CD14-positive monocyte (primary cell): ENCODE measurements around the gene HMCN1. TPM values are rescaled to one million over a fixed set of nuclear protein-coding genes. Genes with fewer than 3 reads are reported as not detected.

ENCODE experiments used
- DNase-seq, 3 donors: peaks; one replicate each; pipeline ENCODE4 v3.0.0-alpha.2; 2011 to 2022
- H2AFZ ChIP-seq: 2 replicates; pipeline ENCODE4 v1.6.0; 2012; ENCODE audit warnings: mild to moderate bottlenecking, low read depth, low read length, inconsistent platforms; ENCODE audit not compliant: insufficient read depth, poor library complexity, severe bottlenecking
- H3K27ac ChIP-seq, 2 donors: 1 replicate in 1 of 2; 2 replicates in 1 of 2; pipeline ENCODE4 v1.5.1; 2012 to 2013; ENCODE audit warnings: low read length in 2 of 2, control low read depth in 1 of 2, inconsistent platforms in 1 of 2, low read depth in 1 of 2, mild to moderate bottlenecking in 1 of 2
- H3K27me3 ChIP-seq, 2 donors: one replicate each; pipeline versions ENCODE4 v1.6.0 to v1.6.1; 2011 to 2013; ENCODE audit warnings: low read length in 2 of 2; ENCODE audit not compliant: control insufficient read depth in 2 of 2, insufficient read depth in 2 of 2
- H3K36me3 ChIP-seq, 2 donors: replicated peaks in 1 of 2; 1 replicate in 1 of 2; 2 replicates in 1 of 2; pipeline versions ENCODE4 v1.5.1 to v1.6.1; 2012 to 2013; ENCODE audit warnings: low read length in 2 of 2, control low read depth in 1 of 2, inconsistent platforms in 1 of 2, mild to moderate bottlenecking in 1 of 2; ENCODE audit not compliant: insufficient read depth in 2 of 2, control insufficient read depth in 1 of 2
- H3K4me1 ChIP-seq, 2 donors: 1 replicate in 1 of 2; 2 replicates in 1 of 2; pipeline versions ENCODE4 v1.5.1 to v1.6.1; 2012 to 2013; ENCODE audit warnings: low read length in 2 of 2, control low read depth in 1 of 2, inconsistent platforms in 1 of 2, mild to moderate bottlenecking in 1 of 2, moderate library complexity in 1 of 2; ENCODE audit not compliant: insufficient read depth in 2 of 2, control insufficient read depth in 1 of 2
- H3K4me2 ChIP-seq: replicated peaks from 2 replicates; pipeline ENCODE3; 2012; ENCODE audit warnings: low read length, moderate library complexity, mild to moderate bottlenecking; ENCODE audit not compliant: poor library complexity, severe bottlenecking; ENCODE audit errors: extremely low read depth
- H3K4me3 ChIP-seq, 3 experiments: fragments of 200-600 bp in 1 of 3; sonication (generic) in 1 of 3; replicated peaks in 1 of 3; 1 replicate in 2 of 3; 2 replicates in 1 of 3; pipeline ENCODE4 v1.5.1; 2011 to 2013; ENCODE audit warnings: low read length in 3 of 3, mild to moderate bottlenecking in 3 of 3, control low read depth in 2 of 3, low read depth in 2 of 3, inconsistent platforms in 1 of 3, moderate library complexity in 1 of 3
- H3K79me2 ChIP-seq: 2 replicates; pipeline ENCODE4 v1.6.0; 2012; ENCODE audit warnings: mild to moderate bottlenecking, control low read depth, inconsistent platforms, low read length, moderate library complexity; ENCODE audit not compliant: insufficient read depth
- H3K9ac ChIP-seq: 2 replicates; pipeline ENCODE4 v1.6.0; 2017; ENCODE audit warnings: low read length, mild to moderate bottlenecking; ENCODE audit not compliant: insufficient read depth, poor library complexity, severe bottlenecking
- H3K9me3 ChIP-seq, 2 donors: replicated peaks in 1 of 2; 1 replicate in 1 of 2; 2 replicates in 1 of 2; pipeline versions ENCODE4 v1.5.1 to v1.6.1; 2012 to 2013; ENCODE audit warnings: low read length in 2 of 2, control low read depth in 1 of 2; ENCODE audit not compliant: control insufficient read depth in 1 of 2, insufficient read depth in 1 of 2
- H4K20me1 ChIP-seq: 2 replicates; pipeline ENCODE4 v1.6.0; 2012; ENCODE audit warnings: mild to moderate bottlenecking, low read length, control low read depth, moderate library complexity; ENCODE audit not compliant: insufficient read depth
- H3K27ac Mint-ChIP-seq, 7 donors: one replicate each; pipeline ENCODE4 v1.8.0; 2020; ENCODE audit warnings: mild to moderate bottlenecking in 7 of 7, mixed read lengths in 7 of 7, moderate library complexity in 6 of 7, inconsistent platforms in 2 of 7
- H3K27me3 Mint-ChIP-seq, 3 donors: one replicate each; pipeline ENCODE4 v1.8.0; 2021 to 2022; ENCODE audit warnings: low read depth in 3 of 3, mild to moderate bottlenecking in 3 of 3, mixed read lengths in 3 of 3, moderate library complexity in 3 of 3, inconsistent platforms in 1 of 3
- H3K36me3 Mint-ChIP-seq, 2 donors: one replicate each; pipeline ENCODE4 v1.8.0; 2020; ENCODE audit warnings: mixed read lengths in 2 of 2, inconsistent platforms in 1 of 2, mild to moderate bottlenecking in 1 of 2
- H3K4me1 Mint-ChIP-seq: one replicate; pipeline ENCODE4 v1.8.0; 2020; ENCODE audit warnings: mild to moderate bottlenecking, mixed read lengths
- H3K4me3 Mint-ChIP-seq, 2 donors: one replicate each; pipeline ENCODE4 v1.8.0; 2020; ENCODE audit warnings: mild to moderate bottlenecking in 2 of 2, mixed read lengths in 2 of 2, moderate library complexity in 1 of 2
- H3K9me3 Mint-ChIP-seq, 7 donors: one replicate each; pipeline ENCODE4 v1.8.0; 2020 to 2022; ENCODE audit warnings: mixed read lengths in 7 of 7, mild to moderate bottlenecking in 6 of 7, moderate library complexity in 6 of 7, inconsistent platforms in 2 of 7
- WGBS: methylation state at CpG from one replicate; pipeline ENCODE4 v1.1.5; 2013; ENCODE audit warnings: missing lambda C conversion rate; ENCODE audit not compliant: insufficient coverage; 5-methylcytosine and 5-hydroxymethylcytosine counted together
- intact Hi-C, 2 donors: fragments of 100-400 bp; cut with micrococcal nuclease; formaldehyde crosslinking; loops; one replicate each; pipeline versions ENCODE4 v1.15.0 to v1.15.1; 2023
- polyA plus RNA-seq, 3 donors: library from polyadenylated mRNA; depleted of rRNA in 1 of 3; unstranded in 2 of 3; stranded (reverse) in 1 of 3; fragments of 300-500 nt in 2 of 3; fragments of >200 nt in 1 of 3; fragmentation: Illumina TruSeq in 2 of 3; gene quantifications; 1 replicate in 2 of 3; 2 replicates in 1 of 3; pipeline ENCODE4 v1.2.3, GENCODE V29; 2012 to 2021
- TF ChIP-seq, protein P1 (sequence below): fragments of 200-600 bp; IDR thresholded peaks from one replicate; pipeline ENCODE4 v1.8.0; 2022; ENCODE audit warnings: antibody characterized with exemption, mild to moderate bottlenecking

HMCN1 gene
- polyA plus RNA-seq, 3 donors = not detected

DNA sequence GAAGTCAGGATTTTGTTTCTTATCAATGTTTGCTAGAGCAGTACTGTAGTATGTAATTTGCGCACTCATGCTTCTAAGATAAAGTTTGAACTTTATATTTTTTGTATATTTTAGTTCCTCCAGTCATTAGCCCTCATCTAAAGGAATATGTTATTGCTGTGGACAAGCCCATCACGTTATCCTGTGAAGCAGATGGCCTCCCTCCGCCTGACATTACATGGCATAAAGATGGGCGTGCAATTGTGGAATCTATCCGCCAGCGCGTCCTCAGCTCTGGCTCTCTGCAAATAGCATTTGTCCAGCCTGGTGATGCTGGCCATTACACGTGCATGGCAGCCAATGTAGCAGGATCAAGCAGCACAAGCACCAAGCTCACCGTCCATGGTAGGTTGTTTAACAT is 388.6 kb downstream of the HMCN1 start:
- Histone ChIP-seq H3K4me1 (no peaks in the 10 kb centered on the region), H3K79me2 (no peaks in the 10 kb centered on the region), H3K36me3 (no peaks in the 10 kb centered on the region), H3K4me3 (no peak overlapping the region), H4K20me1 (no peaks in the 10 kb centered on the region), H2AFZ (no peak overlapping the region), H3K9ac (no peak overlapping the region), H3K9me3 (no peaks in the 10 kb centered on the region), H3K4me2 (no peak overlapping the region), H3K27ac (no peak overlapping the region), H3K27me3 (no peaks in the 10 kb centered on the region)
- H3K36me3 Mint-ChIP-seq = no peaks in the 10 kb centered on the region
- H3K27me3 Mint-ChIP-seq = peaks cover 1 to 6% (median 3%) of the 10 kb centered on the region in 3 donors
- no peak overlapping the region for H3K27ac Mint-ChIP-seq
- 100% methylated on average over 6 of the region's 9 CpGs for whole genome bisulfite sequencing
- no peak for DNase-seq
- peaks cover 0 to 2% (median 1%) of the 10 kb centered on the region in 7 donors for H3K9me3 Mint-ChIP-seq
- H3K4me3 Mint-ChIP-seq = no peak overlapping the region
- H3K4me1 Mint-ChIP-seq = no peaks in the 10 kb centered on the region
- TF ChIP-seq, protein P1, sequence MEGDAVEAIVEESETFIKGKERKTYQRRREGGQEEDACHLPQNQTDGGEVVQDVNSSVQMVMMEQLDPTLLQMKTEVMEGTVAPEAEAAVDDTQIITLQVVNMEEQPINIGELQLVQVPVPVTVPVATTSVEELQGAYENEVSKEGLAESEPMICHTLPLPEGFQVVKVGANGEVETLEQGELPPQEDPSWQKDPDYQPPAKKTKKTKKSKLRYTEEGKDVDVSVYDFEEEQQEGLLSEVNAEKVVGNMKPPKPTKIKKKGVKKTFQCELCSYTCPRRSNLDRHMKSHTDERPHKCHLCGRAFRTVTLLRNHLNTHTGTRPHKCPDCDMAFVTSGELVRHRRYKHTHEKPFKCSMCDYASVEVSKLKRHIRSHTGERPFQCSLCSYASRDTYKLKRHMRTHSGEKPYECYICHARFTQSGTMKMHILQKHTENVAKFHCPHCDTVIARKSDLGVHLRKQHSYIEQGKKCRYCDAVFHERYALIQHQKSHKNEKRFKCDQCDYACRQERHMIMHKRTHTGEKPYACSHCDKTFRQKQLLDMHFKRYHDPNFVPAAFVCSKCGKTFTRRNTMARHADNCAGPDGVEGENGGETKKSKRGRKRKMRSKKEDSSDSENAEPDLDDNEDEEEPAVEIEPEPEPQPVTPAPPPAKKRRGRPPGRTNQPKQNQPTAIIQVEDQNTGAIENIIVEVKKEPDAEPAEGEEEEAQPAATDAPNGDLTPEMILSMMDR = no peak
- intact Hi-C loops = no loop called here

DNA sequence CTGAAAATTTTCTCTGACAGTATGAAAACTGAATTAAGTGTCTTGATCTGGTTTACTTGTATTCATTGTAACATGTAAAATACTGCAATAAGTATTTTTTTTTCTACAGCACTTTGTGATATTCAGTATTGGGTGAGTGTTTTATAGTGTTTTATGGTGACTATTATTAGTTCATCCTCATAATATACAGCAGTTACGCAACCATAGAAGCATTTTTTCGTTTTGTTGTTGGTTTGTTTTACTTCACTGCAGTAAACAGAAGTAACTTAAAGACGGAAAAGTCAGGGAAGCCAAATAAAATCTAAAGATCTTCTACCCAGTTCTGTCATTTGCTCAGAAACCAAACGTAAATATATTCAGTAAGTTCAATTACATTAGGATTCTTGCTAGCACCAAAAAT is 390.8 kb downstream of the HMCN1 start:
- Mint-ChIP-seq H3K4me1 (no peaks in the 10 kb centered on the region), H3K4me3 (no peak overlapping the region), H3K27ac (no peak overlapping the region), H3K36me3 (no peaks in the 10 kb centered on the region), H3K27me3 (peaks cover 2 to 3% (median 3%) of the 10 kb centered on the region in 3 donors), H3K9me3 (peaks cover 0 to 2% (median 1%) of the 10 kb centered on the region in 7 donors)
- Histone ChIP-seq H3K4me1 (no peaks in the 10 kb centered on the region), H3K4me3 (no peak overlapping the region), H3K27me3 (no peaks in the 10 kb centered on the region), H3K9me3 (no peaks in the 10 kb centered on the region), H4K20me1 (no peaks in the 10 kb centered on the region), H2AFZ (no peak overlapping the region), H3K79me2 (no peaks in the 10 kb centered on the region), H3K4me2 (no peak overlapping the region), H3K27ac (no peak overlapping the region), H3K36me3 (no peaks in the 10 kb centered on the region), H3K9ac (no peak overlapping the region)
- intact Hi-C loops = no loop called here
- no CpG with 5 or more reads among the region's 4 CpGs for WGBS
- TF ChIP-seq, protein P1 = no peak
- no peak for DNase-seq
